Medulla oblongata (tissue), 1 donor: ENCODE data around the gene NFE2L3.
A peak's percentile ranks its signal among the peaks of the same experiment; 100 is the strongest.
"Not testable (repeated sequence)": the region's sequence is repeated elsewhere in the genome, so short reads cannot be mapped to it uniquely, and the experiment has no call there.

Experiments
- DNase-seq: peaks from one replicate; pipeline ENCODE4 v3.0.0-alpha.2; 2015; ENCODE audit errors: extremely low spot score

The NFE2L3 gene

DNA sequence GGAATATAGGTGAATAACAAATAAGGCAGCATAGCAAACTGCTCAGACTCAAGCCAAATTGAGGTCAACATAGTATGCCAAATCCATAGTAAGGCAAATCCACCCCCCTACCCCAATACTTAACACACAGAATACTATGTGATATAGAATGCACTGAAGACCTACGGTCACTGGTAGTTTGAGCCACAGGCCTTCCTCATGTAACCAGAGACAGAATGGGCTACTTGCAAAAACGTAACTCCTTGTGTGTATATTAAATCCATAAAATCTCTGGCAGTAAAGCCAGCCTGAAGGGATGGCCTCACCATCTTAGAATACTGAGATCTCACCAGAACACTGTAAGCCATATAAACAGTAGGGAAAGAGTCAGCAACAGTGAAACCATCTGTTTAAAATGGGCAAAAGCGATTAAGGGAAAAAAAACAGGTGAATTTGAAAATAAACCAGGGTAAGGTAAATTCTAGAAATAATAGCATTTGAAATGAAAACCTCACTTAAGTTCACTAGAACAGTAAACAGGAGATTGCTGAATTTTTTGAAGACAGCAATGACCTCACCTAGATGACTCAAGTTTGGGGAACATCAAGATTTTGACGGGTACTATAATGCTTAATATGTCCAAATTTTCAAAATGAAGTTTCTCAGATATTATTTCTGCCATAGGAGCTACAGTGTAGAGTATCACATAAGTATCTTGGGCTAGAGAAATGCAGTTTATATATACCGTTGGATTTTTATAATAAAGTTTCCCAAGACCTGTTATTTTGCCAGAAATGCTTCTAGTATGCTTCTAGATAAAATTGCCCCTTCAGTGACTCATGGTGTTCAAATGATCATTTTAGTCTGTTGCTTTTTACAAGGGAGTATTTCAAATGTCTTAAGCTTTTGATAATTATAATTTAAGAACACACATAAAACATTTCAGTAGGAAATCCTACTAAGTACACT is 34.6 kb downstream of the NFE2L3 start:
- DNase-seq, result no peak

DNA sequence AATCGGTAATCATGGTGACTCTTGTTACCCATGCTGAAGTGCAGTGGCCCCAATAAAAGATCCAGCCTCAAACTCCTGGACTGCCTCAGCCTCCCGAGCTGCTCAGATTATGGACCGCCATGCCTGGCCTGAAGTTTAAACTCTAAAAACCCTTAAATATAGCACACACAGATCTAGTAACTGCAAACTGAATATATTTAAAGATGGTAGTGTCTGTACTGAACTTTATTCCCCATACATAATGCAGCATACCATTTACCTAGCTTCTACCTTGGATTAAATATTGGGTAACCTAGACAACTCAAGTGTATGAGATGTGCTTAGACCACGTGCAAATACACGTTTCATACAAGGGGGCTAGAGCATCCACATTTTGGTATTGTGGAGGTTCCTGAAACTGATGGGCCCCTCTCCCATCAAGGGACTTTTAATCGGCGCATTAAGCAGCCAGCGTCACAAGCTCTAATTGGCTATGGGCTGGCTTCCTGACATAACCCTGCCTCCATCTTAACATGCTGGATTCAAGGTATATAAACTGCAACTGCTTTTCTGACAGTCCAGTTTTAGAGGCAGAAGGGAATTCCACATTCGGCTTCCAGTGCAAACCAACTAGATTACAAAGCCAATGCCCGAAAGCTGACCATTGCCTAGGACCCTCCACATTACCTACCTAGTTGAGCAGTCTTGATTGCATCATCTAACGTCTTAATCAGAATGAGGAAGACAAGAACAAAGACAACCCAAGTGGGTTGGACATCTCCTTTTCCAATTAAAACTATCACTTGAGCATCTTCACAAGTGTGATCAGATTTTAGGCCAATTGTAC is 35.6 kb downstream of the NFE2L3 start:
- DNase-seq, result no peak

DNA sequence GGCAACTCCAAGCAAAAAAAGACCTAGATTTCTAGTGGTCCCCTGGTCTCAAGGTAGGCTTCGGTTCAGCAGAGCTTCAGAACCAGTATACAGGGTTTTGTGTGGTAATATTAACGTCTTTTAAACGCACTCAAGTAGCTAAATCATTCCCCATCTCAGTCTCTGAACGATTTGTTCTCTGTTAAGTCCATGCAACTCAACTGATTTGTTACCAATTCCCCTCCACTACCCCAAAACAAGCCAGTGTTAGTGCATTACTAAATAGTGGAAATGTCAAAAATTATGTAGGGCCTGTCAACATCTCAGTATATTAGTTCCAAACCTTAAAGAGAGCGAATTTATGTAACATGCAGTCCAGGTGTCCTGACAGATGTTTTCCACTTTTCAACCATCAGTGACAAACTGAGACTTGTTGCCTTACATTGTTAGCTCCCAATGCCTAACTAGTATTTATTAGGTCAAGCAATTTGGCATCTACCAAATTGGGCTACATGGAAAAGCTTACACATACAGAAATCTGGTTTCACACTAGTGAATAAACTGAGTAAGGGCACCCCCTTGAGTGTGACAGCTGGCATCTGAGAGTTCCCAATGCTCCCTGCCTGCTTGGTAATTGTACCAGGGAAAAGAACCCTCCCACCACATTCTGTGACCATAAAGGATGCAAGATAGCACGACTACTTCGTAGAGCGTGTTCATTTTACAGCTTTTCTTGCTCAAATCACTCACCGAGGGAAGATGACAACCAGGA is 36.4 kb downstream of the NFE2L3 start:
- no peak for DNase-seq

DNA sequence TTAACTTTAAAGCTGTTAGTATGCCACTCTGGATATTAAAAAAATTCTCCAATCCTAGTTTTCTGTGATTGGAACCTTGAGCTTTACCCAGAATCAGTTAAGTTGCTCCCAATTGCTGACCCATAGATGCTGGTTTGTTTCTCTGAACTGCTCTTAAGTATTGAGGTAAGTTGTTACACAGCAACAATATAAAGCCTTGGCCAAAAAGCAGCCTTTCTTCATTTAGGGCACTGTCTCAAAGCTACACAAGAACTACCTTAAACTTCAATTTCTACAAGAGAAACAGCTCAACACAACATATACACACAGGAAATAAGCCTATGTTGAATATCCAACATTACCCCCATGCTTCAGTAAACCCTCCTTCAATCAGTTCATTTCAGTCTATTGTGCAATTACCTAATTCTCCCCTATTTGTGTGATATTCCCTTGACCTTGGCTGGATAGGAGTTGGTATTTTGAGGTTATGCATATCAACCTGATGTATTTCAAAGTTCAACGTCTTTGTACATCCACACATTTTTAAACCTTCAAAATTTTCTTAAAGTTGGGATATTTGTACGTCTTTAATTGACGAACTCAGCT is 37.1 kb downstream of the NFE2L3 start:
- DNase-seq, result no peak

DNA sequence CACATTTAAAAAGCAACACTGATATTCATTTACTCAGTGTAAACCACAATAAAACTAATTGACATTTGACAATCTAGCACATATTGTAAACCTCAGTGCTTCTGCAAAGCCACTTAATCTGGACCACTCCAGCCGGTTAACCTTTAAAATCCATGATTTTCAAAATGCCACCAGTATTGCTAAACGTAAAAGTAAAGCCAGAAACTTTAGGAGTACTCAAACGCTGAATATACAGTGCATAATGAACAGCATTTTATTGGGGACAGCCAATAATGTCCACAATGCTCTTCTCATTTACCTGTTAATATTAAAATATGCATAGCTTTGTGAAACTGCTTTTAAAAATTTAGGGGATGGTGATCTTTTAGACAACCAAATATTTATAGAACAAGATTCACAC is 37.7 kb downstream of the NFE2L3 start:
- no peak for DNase-seq

DNA sequence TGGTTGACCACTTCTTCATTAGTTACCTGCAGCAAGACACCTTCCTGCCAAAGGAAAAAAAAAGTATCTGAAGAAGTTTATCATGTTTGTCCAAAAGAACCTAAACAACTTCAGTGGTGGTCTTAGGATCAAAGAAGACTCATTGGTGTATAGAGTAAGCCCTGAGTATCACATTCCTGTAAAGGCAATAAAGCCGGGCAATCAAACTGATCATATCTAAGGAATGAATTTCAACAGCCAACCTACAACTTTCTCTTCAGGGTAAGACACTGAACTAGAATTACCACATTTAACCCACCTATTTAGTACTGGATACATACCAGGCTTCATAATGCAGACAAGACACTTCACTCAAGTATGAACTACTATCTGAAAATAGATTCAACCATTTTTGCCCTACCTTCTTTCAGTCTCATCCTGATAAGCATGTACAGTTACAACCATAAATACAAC is 38.4 kb downstream of the NFE2L3 start:
- no peak for DNase-seq

DNA sequence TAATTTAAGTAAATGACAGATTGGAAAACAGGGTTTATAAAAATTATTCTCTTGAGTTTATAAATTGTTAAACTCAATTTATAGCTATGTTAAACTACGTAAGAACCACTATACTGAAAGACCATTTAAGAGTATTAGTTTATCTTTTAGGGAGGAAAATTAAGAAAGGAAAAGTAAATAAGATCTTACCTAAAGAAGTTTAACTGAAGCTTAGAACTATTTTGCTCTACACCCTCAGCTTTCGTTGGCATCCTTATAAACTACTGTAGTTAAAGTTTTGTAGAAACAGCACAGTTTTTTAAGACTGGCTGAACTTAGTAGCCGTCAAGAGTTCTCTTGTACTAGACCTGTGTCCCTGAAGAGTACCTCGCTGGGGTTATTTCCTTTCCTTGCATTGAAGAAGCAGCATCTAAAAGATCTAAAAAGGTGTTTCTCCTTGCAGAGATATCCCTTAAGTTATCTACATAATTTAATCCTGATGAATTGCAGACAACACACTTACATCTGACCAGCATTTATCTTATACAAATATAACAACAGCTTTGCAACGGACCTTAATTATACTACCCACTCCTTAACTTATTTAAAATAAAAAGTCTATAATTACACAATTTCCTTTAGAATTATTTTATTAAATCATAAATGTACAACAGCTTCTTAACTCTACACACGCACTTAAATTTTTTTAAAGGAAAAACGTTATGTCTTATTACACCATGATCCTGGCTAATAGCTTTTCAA is 39.4 kb downstream of the NFE2L3 start:
- no peak for DNase-seq

DNA sequence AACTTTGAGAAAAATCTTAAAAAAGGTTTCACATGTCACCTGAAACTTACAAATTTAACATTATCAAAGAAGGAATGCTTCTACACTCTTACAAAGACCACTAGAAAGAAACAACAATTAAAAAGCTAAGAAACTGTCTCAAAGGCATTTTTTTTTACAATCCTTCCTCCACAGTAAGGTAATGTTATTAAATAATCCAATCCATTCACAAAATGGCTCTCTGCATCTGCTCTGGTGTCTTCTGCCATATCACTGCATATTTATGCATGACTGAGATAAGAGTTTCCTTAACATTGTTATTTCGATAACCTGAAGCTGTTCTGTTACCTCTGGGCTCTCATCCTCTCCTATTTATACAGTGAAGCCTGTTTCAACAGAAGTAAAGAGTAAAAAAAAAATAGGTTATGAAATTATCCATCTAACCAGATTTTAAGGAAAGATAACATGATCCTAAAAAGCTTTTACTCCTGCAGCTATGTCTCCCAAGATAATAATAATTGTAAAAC is 40.0 kb downstream of the NFE2L3 start:
- no peak for DNase-seq

DNA sequence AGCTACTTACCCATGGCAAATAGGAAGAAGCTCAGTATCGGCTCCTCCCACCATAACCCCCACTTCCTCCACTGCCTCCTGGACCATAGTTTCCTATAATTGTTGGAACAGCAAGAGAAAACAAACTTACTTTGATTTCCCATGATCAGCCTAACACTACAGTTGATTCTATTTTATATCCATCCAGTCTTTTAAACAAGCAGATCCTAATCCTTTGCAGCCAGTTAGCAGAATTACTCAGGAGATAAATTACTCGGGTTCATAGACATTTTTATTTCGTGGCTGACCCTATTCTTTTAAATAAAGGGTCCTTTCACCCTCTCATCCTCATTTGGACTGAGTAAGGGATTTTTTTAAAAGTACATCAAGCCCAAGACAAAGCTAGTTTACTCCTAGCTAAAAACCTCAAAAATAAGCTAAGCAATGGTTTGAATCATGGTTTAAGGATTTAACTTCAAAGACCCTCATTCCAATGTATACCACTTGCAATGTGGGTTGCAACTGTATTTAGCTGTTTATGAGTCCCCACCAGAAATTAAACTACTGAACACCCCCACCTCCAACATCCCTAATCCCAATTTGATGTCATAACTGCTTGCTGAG is 40.6 kb downstream of the NFE2L3 start:
- DNase-seq, result no peak

DNA sequence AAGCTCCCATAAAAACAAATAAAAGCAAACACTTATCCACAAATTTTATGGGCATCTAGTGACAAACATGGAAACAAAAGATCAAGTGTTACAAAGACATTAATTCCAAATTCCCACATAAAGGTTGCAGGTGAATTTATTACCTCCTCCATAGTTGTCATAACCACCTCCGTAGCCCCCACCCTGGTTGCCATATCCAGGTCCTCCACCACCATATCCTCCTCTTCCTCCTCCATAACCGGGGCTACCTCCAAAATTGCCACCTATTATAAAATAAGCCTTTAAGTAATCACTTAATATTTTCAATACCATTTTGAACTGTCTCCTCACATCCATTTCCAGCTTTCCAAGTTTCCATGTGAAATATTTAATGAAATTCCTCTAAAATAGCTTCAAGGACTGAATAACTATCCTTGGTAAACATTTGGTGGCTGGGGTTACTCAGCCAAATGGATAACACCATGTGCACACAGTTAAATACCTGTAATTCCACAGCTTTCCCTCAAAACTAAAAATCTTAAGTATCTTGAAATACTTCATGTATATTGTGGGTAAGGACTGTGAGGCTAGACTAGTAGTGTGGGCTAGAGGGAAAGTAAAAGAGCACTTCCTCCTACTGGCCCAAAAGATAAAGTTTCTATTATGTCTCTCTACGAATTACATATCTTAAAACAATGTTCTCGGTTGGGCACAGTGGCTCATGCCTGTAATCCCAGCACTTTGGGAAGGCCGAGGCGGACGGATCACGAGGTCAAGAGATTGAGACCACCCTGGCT is 41.6 kb downstream of the NFE2L3 start:
- DNase-seq, result no peak

DNA sequence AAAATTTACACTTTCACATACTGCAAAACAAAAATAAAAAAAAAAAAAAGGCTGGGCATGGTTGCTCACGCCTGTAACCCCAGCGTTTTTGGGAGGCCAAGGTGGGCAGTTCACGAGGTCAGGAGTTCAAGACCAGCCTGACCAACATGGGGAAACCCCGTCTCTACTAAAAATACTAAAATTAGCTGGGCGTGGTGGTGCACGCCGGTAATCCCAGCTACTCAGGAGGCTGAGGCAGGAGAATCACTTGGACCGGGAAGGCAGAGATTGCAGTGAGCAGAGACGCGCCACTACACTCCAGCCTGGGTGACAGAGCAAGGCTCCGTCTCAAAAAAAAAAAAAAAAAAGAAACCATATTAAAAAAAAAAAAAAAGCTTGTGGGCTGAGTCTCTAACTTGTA is 42.8 kb downstream of the NFE2L3 start:
- DNase-seq, result not testable (repeated sequence)

DNA sequence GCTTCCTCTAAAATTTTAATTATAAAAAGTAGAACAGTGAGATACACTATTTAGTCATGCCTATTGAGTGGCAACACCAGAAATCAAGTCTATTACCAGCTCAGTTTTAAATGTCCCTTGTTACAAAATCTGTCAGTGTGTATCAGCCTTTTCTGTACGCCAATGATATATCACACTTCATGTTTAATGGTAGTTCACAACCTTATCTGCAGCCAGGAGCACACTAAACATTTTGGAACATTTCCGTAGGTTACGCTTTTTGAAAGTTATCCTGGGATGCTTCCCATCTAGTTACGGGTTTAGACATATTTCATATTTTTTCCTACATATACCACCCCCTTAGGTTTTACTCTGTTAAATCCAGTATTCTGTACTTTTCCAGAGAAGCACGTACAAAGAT is 43.2 kb downstream of the NFE2L3 start:
- no peak for DNase-seq

DNA sequence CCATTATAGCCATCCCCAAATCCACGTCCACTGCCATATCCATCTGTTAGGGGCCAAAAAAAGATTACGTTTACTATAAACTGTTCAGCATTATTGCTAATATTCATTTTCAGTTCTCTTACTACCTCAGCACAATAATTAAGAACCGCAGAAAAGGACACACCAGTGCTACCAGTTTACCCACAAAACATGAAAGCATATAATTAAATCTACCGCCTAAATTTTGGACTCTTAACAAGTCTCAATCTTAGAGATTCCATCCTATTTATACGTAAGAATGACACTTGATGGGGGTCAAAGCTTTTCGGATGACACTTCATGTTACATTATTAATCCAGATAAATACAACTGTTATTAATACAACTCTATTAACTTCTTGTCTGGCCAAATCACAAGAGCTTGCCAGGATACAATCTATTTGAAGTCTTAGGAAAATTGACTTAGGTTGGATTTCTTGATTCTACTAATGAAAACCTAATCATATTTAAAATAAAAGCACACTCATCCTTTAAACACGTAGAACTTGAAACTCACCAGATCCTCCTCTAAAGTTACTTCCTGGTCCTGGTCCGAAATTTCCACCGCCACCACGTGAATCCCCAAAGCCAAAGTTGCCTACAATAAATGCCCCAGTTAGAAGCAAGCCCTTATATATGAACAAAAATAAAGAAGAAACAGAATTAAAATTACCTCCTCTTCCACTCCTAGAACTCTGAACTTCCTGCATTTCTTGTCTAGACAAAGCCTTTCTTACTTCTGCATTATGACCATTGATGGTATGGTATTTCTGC is 44.1 kb downstream of the NFE2L3 start:
- peak; percentile 15 for DNase-seq

DNA sequence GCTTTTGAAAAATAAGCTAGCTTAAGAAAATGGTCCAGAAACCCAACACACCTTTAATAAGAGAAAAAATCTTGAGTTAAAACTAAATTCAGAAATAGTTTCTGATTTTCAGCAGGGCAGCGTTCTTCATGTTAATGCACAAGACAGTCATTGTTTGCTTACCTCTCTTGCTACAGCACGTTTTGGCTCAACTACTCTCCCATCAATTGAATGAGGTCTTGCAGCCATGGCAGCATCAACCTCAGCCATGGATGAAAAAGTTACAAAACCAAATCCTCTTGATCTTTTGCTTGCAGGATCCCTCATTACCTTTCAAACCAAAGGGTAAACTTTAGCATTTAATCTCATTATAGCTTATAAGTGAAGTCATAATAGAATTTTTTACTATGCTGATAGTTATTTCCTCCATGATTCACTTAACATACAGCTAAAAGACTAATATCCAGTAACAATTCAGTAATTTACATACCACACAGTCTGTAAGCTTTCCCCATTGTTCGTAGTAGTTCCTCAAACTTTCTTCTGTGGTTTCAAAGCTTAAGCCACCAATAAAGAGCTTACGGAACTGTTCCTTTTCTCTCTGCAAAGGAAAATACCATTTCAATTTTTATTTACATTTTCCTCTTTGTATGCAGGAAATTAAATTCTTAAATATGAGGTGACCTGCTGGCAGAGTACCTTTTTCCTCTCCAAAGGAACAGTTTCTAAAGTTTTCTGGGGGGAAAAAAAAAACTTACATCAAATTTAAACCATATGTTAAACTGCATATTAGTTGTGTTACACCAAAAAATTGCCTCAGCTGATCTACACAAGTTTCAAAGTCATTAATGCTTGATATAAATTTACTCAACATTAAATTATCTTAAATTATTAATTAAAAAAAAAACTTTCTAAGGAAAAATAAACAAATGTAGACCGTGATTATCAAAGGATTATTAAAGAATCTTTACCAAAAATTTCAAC is 45.4 kb downstream of the NFE2L3 start:
- peak; percentile 46 for DNase-seq

DNA sequence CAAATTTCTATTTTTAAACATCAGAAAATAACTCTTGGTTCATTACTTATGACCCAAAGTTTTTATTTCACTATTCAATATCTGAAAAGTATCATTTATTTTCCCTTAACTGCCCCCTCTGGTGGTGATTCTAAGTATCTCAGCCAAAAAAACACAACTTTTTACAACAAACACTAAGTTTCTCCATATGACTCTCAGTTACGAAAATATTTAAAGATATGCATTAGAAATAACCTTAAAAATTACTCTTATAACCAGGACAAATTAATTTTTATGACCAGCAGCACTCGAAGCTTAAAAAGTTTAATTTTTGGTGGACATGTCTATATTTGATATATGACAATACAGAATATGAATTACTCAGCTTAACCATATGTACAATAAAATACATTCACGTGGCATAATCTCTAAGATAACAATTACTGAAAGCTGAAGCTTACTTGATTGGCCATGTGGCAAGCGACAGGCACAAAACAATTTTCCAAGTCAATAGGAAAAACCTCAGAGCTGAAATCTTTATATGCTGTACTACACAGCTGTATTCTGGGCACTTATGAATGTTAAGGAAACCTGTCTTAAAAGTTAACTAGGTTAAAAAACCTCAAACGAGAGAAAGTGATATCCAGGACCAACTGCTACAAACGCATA is 46.3 kb downstream of the NFE2L3 start:
- DNase-seq, result peak; percentile 71

DNA sequence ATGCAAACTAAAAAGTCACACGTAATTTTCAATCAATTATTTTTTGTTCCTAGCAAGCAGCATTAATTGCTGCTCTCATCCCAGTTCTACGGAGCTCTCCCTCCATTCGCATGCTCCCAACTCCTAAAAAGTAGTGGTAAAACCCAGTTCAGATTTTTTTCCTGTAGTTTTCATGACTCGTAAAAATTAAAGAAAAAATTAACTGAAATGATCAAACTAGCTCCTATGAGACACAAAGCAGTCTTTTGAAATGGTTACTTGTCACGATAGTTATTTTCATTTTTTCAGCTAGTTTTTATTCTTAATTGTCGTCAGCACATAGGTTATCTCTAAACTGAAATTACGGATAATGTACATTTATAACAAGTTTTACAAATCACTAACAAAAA is 46.8 kb downstream of the NFE2L3 start:
- DNase-seq, result peak; percentile 26
